OCI-LY1 (cell line): ENCODE measurements around the gene PPFIA4.

ENCODE experiments used
- CTCF ChIP-seq: fragments of 200-600 bp; sonication (generic), shearing (Covaris generic); IDR thresholded peaks from 2 replicates; pipeline ENCODE4 v1.5.1; 2017; ENCODE audit warnings: mild to moderate bottlenecking, antibody characterized with exemption, low read length, moderate library complexity, mixed read lengths
- EZH2 ChIP-seq: fragments of 200-600 bp; sonication (generic), shearing (Covaris generic); IDR thresholded peaks from 2 replicates; pipeline ENCODE4 v1.8.0; 2017; ENCODE audit warnings: borderline replicate concordance, mixed run types, mild to moderate bottlenecking, antibody characterized with exemption, low read length, moderate library complexity, mixed read lengths

GRCh38 chr1:203046984-203047630 lies 20.8 kb downstream of the PPFIA4 start:
- TF ChIP-seq CTCF = no peak
- no peak for TF ChIP-seq EZH2
